Lower leg skin (tissue), 4 donors: ENCODE data around the gene MCOLN2. TPM values are rescaled to one million over a fixed set of nuclear protein-coding genes. Genes with fewer than 3 reads are reported as not detected.

Source experiments
- DNase-seq, 2 donors: peaks; one replicate each; pipeline ENCODE4 v3.0.0-alpha.2; 2019; ENCODE audit warnings: low spot score in 2 of 2
- H3K4me3 ChIP-seq: fragments of 200-600 bp; sonication (generic); 2 replicates; pipeline ENCODE4 v1.5.1; 2017; ENCODE audit warnings: mild to moderate bottlenecking, low read depth; ENCODE audit not compliant: poor library complexity, severe bottlenecking
- POLR2A ChIP-seq, 2 donors: fragments of 450-650 bp; IDR thresholded peaks; one replicate each; pipeline ENCODE4 v1.6.1; 2016 to 2017; ENCODE audit warnings: antibody characterized with exemption in 2 of 2, mild to moderate bottlenecking in 1 of 2, moderate library complexity in 1 of 2
- WGBS, 2 donors: methylation state at CpG; one replicate each; pipeline ENCODE4 v1.1.5; 2018; 5-methylcytosine and 5-hydroxymethylcytosine counted together
- intact Hi-C: fragments of 100-400 bp; cut with DNase I; formaldehyde crosslinking; loops from one replicate; pipeline ENCODE4 v1.15.0; 2023; ENCODE audit warnings: low total_unique reads
- total RNA-seq, 4 donors: library from RNA; depleted of rRNA; stranded (reverse); fragments of >200 nt; gene quantifications; one replicate each; pipeline ENCODE4 v1.1.0, GENCODE V29; 2016
- TF ChIP-seq, protein P1 (sequence below), 3 donors: fragments of 450-650 bp; IDR thresholded peaks; one replicate each; pipeline ENCODE4 v1.5.1; 2016; ENCODE audit warnings: antibody characterized with exemption in 3 of 3, mild to moderate bottlenecking in 3 of 3, moderate library complexity in 2 of 3

MCOLN2 gene
- total RNA-seq, 4 donors from 2014 or later: 0.44 to 1.9 (median 1.5) TPM

DNA sequence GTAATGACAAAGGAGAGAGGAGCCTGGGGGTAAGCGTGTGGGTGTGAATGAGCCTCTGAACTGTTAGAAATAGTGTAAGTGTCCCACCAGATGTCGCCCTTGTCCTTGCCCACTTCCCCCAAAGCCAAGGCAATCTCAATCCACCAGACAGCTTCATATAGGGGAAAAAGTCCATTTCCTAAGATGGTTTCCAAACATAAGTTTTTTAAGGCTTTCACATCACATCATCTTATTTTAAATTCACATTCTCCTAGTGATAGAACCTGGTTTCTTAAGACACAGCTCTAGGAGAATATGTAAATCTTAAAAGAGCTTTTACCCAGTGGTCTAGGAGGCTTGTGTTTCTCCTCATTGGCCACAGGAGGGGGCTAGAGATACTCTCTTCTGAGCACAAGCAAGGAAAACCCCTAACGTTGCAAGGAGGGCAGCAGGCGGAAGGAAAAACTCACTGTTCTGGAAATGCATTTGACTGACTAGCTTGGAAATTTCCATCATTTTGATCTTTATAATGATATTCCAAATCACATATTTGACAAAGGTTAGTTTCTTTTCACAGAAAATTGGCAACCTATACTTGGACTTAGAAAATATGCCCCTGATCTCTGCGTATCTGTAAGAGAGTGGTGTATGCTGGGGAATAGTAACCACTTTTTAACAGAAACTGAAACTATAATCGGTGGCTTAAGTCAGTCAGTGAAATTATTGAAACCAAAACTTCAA lies 52.0 kb downstream of the MCOLN2 start:
- no peak overlapping the region for H3K4me3 ChIP-seq
- WGBS, 2 donors: 2% methylated on average over 6 of the region's 6 CpGs
- peak in 1 of 2 donors; percentile 51 for DNase-seq
- no peak for TF ChIP-seq POLR2A (IDR thresholded peaks at IDR 0.05)
- TF ChIP-seq, protein P1, sequence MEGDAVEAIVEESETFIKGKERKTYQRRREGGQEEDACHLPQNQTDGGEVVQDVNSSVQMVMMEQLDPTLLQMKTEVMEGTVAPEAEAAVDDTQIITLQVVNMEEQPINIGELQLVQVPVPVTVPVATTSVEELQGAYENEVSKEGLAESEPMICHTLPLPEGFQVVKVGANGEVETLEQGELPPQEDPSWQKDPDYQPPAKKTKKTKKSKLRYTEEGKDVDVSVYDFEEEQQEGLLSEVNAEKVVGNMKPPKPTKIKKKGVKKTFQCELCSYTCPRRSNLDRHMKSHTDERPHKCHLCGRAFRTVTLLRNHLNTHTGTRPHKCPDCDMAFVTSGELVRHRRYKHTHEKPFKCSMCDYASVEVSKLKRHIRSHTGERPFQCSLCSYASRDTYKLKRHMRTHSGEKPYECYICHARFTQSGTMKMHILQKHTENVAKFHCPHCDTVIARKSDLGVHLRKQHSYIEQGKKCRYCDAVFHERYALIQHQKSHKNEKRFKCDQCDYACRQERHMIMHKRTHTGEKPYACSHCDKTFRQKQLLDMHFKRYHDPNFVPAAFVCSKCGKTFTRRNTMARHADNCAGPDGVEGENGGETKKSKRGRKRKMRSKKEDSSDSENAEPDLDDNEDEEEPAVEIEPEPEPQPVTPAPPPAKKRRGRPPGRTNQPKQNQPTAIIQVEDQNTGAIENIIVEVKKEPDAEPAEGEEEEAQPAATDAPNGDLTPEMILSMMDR (IDR thresholded peaks at IDR 0.05): peak in 1 of 3 donors; percentile 83
- intact Hi-C loops: loop anchor here (10.0 kb wide), 1 partner anchor 300 kb away; no protein-coding TSS in a partner anchor

DNA sequence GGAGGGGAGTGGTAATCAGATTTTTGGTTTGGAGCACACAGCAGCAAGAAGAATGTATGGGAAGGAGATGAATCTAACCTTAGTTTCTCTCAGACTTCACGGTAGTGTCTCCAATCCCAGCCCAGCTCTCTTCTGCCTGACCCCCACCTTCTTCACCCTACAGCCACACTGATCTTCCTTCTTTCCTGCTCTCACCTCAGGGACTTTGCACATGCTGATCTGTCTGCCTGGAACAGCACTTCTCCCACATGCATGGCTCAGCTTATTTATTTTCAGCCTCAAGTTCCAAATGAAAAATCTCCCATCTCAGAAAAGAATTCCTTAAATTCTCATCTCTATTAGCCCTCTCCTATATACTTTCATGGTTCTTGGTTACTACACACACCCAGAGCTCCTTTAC lies 55.1 kb downstream of the MCOLN2 start:
- no peak for DNase-seq
- intact Hi-C loops: loop anchor here (10.0 kb wide), 1 partner anchor 303 kb away; no protein-coding TSS in a partner anchor
- no peak for TF ChIP-seq POLR2A (IDR thresholded peaks at IDR 0.05)
- TF ChIP-seq, protein P1 (IDR thresholded peaks at IDR 0.05): no peak
- no peak overlapping the region for H3K4me3 ChIP-seq
- 80 to 82% methylated on average over 1 of the region's 1 CpG for WGBS, 2 donors

DNA sequence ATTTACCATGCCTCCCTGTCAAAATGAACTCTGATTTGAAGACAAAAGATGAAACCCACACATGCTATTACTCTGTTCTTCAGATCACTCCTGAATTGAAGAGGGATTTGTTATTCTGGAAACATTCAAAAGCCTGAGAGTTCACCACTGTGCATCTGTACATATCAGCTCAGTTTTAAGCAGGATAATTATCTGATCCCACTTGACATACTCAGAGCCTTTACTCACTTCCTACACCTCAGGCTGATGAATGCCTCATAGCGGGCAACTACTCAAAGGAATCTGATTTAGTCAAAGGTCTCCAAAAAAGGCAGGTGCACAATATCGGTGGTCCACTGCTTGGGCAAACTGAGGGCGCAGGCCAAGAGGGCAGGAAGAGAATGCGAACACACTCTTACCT lies 56.4 kb downstream of the MCOLN2 start:
- intact Hi-C loops: loop anchor here (10.0 kb wide), 1 partner anchor 304 kb away; no protein-coding TSS in a partner anchor
- H3K4me3 ChIP-seq: no peak overlapping the region
- WGBS, 2 donors: 83 to 85% methylated on average over 4 of the region's 4 CpGs
- DNase-seq: no peak
- TF ChIP-seq, protein P1 (IDR thresholded peaks at IDR 0.05): no peak
- no peak for TF ChIP-seq POLR2A (IDR thresholded peaks at IDR 0.05)

DNA sequence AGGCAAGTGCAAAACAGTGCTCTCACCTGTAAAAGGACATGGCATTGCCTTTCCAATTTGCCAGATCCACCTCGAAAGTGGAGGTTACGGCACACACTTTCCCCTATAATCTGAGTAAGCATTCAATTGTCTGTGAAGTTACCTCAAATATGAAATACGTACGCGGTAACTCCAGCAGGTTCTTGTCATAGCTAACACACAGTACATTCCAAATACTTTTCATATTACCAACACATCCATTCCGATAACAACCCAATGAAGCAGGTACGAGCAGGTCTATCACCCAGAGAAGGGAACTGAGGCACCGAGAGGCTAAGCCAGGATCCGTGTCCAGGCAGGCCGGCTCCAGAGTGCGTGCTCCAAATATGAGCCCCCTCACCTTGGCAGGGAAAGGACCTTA lies 57.2 kb downstream of the MCOLN2 start:
- intact Hi-C loops: loop anchor here (5.0 to 10.0 kb wide), 2 partner anchors 305 to 317 kb away; no protein-coding TSS in a partner anchor
- WGBS, 2 donors: 94 to 96% methylated on average over 11 of the region's 11 CpGs
- TF ChIP-seq, protein P1 (IDR thresholded peaks at IDR 0.05): no peak
- no peak for TF ChIP-seq POLR2A (IDR thresholded peaks at IDR 0.05)
- no peak for DNase-seq
- no peak overlapping the region for H3K4me3 ChIP-seq

DNA sequence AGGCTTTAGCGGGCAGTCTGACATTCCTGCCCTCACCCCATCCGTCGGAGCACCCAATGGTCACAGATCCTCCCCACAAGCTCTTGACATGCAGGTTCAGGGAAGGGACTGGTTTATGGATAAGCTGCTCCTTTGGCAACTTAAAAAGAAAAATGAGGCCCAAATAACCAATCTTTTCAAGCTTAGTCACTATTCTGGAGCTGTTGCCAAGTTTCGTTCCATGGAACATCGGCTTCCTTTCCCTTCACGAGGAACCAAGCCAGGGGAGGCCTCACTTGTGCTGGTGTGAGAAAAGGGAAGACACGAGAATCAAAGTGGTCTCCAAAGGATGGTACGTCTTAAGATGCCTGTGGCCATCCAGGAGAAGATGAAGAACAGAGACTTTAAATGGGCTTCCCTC lies 57.8 kb downstream of the MCOLN2 start:
- 68 to 70% methylated on average over 8 of the region's 8 CpGs for WGBS, 2 donors

More for the DNA sequence above, 57.8 kb downstream of the MCOLN2 start:
- no peak overlapping the region for H3K4me3 ChIP-seq
- no peak for TF ChIP-seq POLR2A (IDR thresholded peaks at IDR 0.05)
- TF ChIP-seq, protein P1 (IDR thresholded peaks at IDR 0.05): no peak
- intact Hi-C loops: loop anchor here (5.0 kb wide), 1 partner anchor 317 kb away; no protein-coding TSS in a partner anchor
- no peak for DNase-seq
